ENCODE data around the gene ZBTB42.
A peak's percentile ranks its signal among the peaks of the same experiment; 100 is the strongest.

ZBTB42 gene

GRCh38 chr14:104773505-104774452, 27.1 kb upstream of the ZBTB42 start:
- intact Hi-C loops (cut with micrococcal nuclease), result no loop called here
- H3K4me3 Mint-ChIP-seq, result no peak overlapping the region
- H3K9me3 Mint-ChIP-seq, result peaks cover 6% of the 10 kb centered on the region
- H3K27me3 Mint-ChIP-seq, result no peaks in the 10 kb centered on the region
- H3K27ac Mint-ChIP-seq, result no peak overlapping the region
- H3K4me1 Mint-ChIP-seq (ENCODE audit: low read depth), result peaks cover 21% of the 10 kb centered on the region
- H3K36me3 Mint-ChIP-seq (ENCODE audit: low read depth), result peaks cover 97% of the 10 kb centered on the region

- Mint-ChIP-seq H3K36me3 (ENCODE audit: low read depth) (peaks cover 99% of the 10 kb centered on the region), H3K27ac (no peak overlapping the region), H3K4me3 (no peak overlapping the region), H3K4me1 (ENCODE audit: low read depth) (peaks cover 14% of the 10 kb centered on the region), H3K9me3 (peaks cover 6% of the 10 kb centered on the region), H3K27me3 (no peaks in the 10 kb centered on the region)
- intact Hi-C loops (cut with micrococcal nuclease), result no loop called here
Measured at GRCh38 chr14:104774453-104775072, 26.3 kb upstream of the ZBTB42 start.

GRCh38 chr14:104775073-104775489, 25.8 kb upstream of the ZBTB42 start:
- H3K9me3 Mint-ChIP-seq, result peaks cover 6% of the 10 kb centered on the region
- H3K4me3 Mint-ChIP-seq, result no peak overlapping the region
- H3K27ac Mint-ChIP-seq, result no peak overlapping the region
- H3K27me3 Mint-ChIP-seq, result no peaks in the 10 kb centered on the region
- peaks cover 11% of the 10 kb centered on the region for H3K4me1 Mint-ChIP-seq (ENCODE audit: low read depth)
- H3K36me3 Mint-ChIP-seq (ENCODE audit: low read depth), result peaks cover 99% of the 10 kb centered on the region
- intact Hi-C loops (cut with micrococcal nuclease), result no loop called here

GRCh38 chr14:104776481-104776880, 24.4 kb upstream of the ZBTB42 start:
- H3K4me3 Mint-ChIP-seq, result no peak overlapping the region
- peaks cover 99% of the 10 kb centered on the region for H3K36me3 Mint-ChIP-seq (ENCODE audit: low read depth)
- no peaks in the 10 kb centered on the region for H3K27me3 Mint-ChIP-seq
- H3K27ac Mint-ChIP-seq, result no peak overlapping the region
- no peaks in the 10 kb centered on the region for H3K4me1 Mint-ChIP-seq (ENCODE audit: low read depth)
- intact Hi-C loops (cut with micrococcal nuclease), result no loop called here
- H3K9me3 Mint-ChIP-seq, result peaks cover under 1% of the 10 kb centered on the region

GRCh38 chr14:104776961-104777807, 23.7 kb upstream of the ZBTB42 start:
- peaks cover 99% of the 10 kb centered on the region for H3K36me3 Mint-ChIP-seq (ENCODE audit: low read depth)
- H3K27ac Mint-ChIP-seq, result no peak overlapping the region
- H3K4me3 Mint-ChIP-seq, result no peak overlapping the region
- H3K4me1 Mint-ChIP-seq (ENCODE audit: low read depth), result peaks cover 6% of the 10 kb centered on the region
- intact Hi-C loops (cut with micrococcal nuclease), result no loop called here
- H3K27me3 Mint-ChIP-seq, result no peaks in the 10 kb centered on the region
- no peaks in the 10 kb centered on the region for H3K9me3 Mint-ChIP-seq

GRCh38 chr14:104777808-104778249, 23.1 kb upstream of the ZBTB42 start:
- no peak overlapping the region for H3K4me3 Mint-ChIP-seq
- peaks cover 99% of the 10 kb centered on the region for H3K36me3 Mint-ChIP-seq (ENCODE audit: low read depth)
- H3K27ac Mint-ChIP-seq, result no peak overlapping the region
- H3K27me3 Mint-ChIP-seq, result no peaks in the 10 kb centered on the region
- intact Hi-C loops (cut with micrococcal nuclease), result no loop called here
- H3K9me3 Mint-ChIP-seq, result no peaks in the 10 kb centered on the region
- peaks cover 9% of the 10 kb centered on the region for H3K4me1 Mint-ChIP-seq (ENCODE audit: low read depth)

GRCh38 chr14:104778694-104779331, 22.1 kb upstream of the ZBTB42 start:
- Mint-ChIP-seq H3K9me3 (no peaks in the 10 kb centered on the region), H3K36me3 (ENCODE audit: low read depth) (peaks cover 99% of the 10 kb centered on the region), H3K4me1 (ENCODE audit: low read depth) (peaks cover 19% of the 10 kb centered on the region), H3K4me3 (no peak overlapping the region), H3K27ac (no peak overlapping the region), H3K27me3 (no peaks in the 10 kb centered on the region)
- intact Hi-C loops (cut with micrococcal nuclease), result no loop called here

- Mint-ChIP-seq H3K27ac (no peak overlapping the region), H3K27me3 (no peaks in the 10 kb centered on the region)
Measured at GRCh38 chr14:104779776-104780512, 21.0 kb upstream of the ZBTB42 start.

GRCh38 chr14:104780513-104781030, 20.3 kb upstream of the ZBTB42 start:
- Mint-ChIP-seq H3K4me3 (no peak overlapping the region), H3K9me3 (no peaks in the 10 kb centered on the region), H3K27ac (no peak overlapping the region), H3K4me1 (ENCODE audit: low read depth) (peaks cover 37% of the 10 kb centered on the region), H3K27me3 (no peaks in the 10 kb centered on the region), H3K36me3 (ENCODE audit: low read depth) (peaks cover 99% of the 10 kb centered on the region)
- intact Hi-C loops (cut with micrococcal nuclease), result no loop called here

More at GRCh38 chr14:104779776-104780512, 21.0 kb upstream of the ZBTB42 start:
- Mint-ChIP-seq H3K9me3 (no peaks in the 10 kb centered on the region), H3K4me1 (ENCODE audit: low read depth) (peaks cover 30% of the 10 kb centered on the region), H3K36me3 (ENCODE audit: low read depth) (peaks cover 99% of the 10 kb centered on the region), H3K4me3 (no peak overlapping the region)
- intact Hi-C loops (cut with micrococcal nuclease), result no loop called here

- Mint-ChIP-seq H3K27ac (peak overlapping the region; percentile 13), H3K4me1 (ENCODE audit: low read depth) (peaks cover 46% of the 10 kb centered on the region), H3K36me3 (ENCODE audit: low read depth) (peaks cover 99% of the 10 kb centered on the region), H3K4me3 (no peak overlapping the region), H3K9me3 (no peaks in the 10 kb centered on the region), H3K27me3 (no peaks in the 10 kb centered on the region)
- intact Hi-C loops (cut with micrococcal nuclease), result no loop called here
Measured at GRCh38 chr14:104781271-104782077, 19.4 kb upstream of the ZBTB42 start.

- intact Hi-C loops (cut with micrococcal nuclease), result no loop called here
- H3K9me3 Mint-ChIP-seq, result no peaks in the 10 kb centered on the region
- no peak overlapping the region for H3K27ac Mint-ChIP-seq
- no peaks in the 10 kb centered on the region for H3K27me3 Mint-ChIP-seq
- peaks cover 53% of the 10 kb centered on the region for H3K4me1 Mint-ChIP-seq (ENCODE audit: low read depth)
- H3K36me3 Mint-ChIP-seq (ENCODE audit: low read depth), result peaks cover 94% of the 10 kb centered on the region
- no peak overlapping the region for H3K4me3 Mint-ChIP-seq
Measured at GRCh38 chr14:104782086-104782807, 18.7 kb upstream of the ZBTB42 start.

GRCh38 chr14:104782808-104783139, 18.1 kb upstream of the ZBTB42 start:
- H3K9me3 Mint-ChIP-seq, result no peaks in the 10 kb centered on the region
- H3K27ac Mint-ChIP-seq, result peak overlapping the region; percentile 42

More at GRCh38 chr14:104782808-104783139, 18.1 kb upstream of the ZBTB42 start:
- Mint-ChIP-seq H3K4me3 (no peak overlapping the region), H3K36me3 (ENCODE audit: low read depth) (peaks cover 89% of the 10 kb centered on the region), H3K4me1 (ENCODE audit: low read depth) (peaks cover 59% of the 10 kb centered on the region), H3K27me3 (no peaks in the 10 kb centered on the region)
- intact Hi-C loops (cut with micrococcal nuclease), result no loop called here

Measured in dendritic cell treated with granulocyte-macrophage colony-stimulating factor and Interleukin-4, amounts not matched to agents 40 ng/mL and 50 ng/mL, for 4 days (primary cell).